HepG2 (cell line): Measurements from ENCODE around the gene PYGL.

ENCODE experiments used
- DPF2 ChIP-seq: sonication (generic); formaldehyde crosslinking; IDR thresholded peaks from 2 replicates; pipeline ENCODE4 v1.4.0; 2020; ENCODE audit warnings: mild to moderate bottlenecking, low read depth, missing genetic modification reagents, borderline replicate concordance
- POLR2A ChIP-seq, 2 experiments: IDR thresholded peaks; 2 replicates each; pipeline ENCODE4 v1.6.1; 2011; ENCODE audit warnings: low read depth in 2 of 2, low read length in 2 of 2, mild to moderate bottlenecking in 1 of 2, moderate library complexity in 1 of 2; ENCODE audit not compliant: insufficient read depth in 1 of 2
- TEAD2 ChIP-seq: sonication (generic); formaldehyde crosslinking; IDR thresholded peaks from 2 replicates; pipeline ENCODE4 v1.9.0; 2021; ENCODE audit warnings: missing genetic modification reagents
- USF2 ChIP-seq, 2 experiments: sonication (generic) in 1 of 2; formaldehyde crosslinking in 1 of 2; IDR thresholded peaks; 2 replicates each; pipeline versions ENCODE4 v1.5.1 to v1.6.1; 2011 to 2020; ENCODE audit warnings: borderline replicate concordance in 1 of 2, low read depth in 1 of 2, low read length in 1 of 2, mild to moderate bottlenecking in 1 of 2, missing genetic modification reagents in 1 of 2, moderate library complexity in 1 of 2

- TF ChIP-seq POLR2A (IDR thresholded peaks at IDR 0.05; ENCODE audit: insufficient read depth in 1 of 2, low read depth in 2 of 2, low read length in 2 of 2) (no peak), USF2 (IDR thresholded peaks at IDR 0.05; ENCODE audit: low read depth, low read length) (no peak), USF2 (CRISPR knock-in tag; IDR thresholded peaks at IDR 0.05; ENCODE audit: borderline replicate concordance) (no peak), DPF2 (no peak), TEAD2 (no peak)
These were observed 61.1 kb downstream of the PYGL start for GRCh38 chr14:50882932-50883826.
